HG02970 (cell line): Measurements from ENCODE around the gene NOL9.
"Not testable (repeated sequence)": the region's sequence is repeated elsewhere in the genome, so short reads cannot be mapped to it uniquely, and the experiment has no call there.

Experiments used
- ATAC-seq: cut with Tn5 transposase; IDR thresholded peaks from one replicate; pipeline ENCODE4 v1.9.1; 2021; ENCODE audit warnings: mild to moderate bottlenecking, moderate library complexity, moderate number of reproducible peaks; ENCODE audit not compliant: unreplicated experiment, low FRiP score

Gene NOL9

GRCh38 chr1:6554031-6554906 lies at the start of gene NOL9:
Gene NOL9 (minus strand): TSS chr1:6554513. CDS start chr1:6554502, 11 bp downstream.
- ATAC-seq = peak; percentile 95

- peak; percentile 3 for ATAC-seq
Measured at GRCh38 chr1:6603238-6603914, 49.1 kb upstream of the NOL9 start.

- ATAC-seq = peak; percentile 57
Measured at GRCh38 chr1:6602669-6603237, 48.4 kb upstream of the NOL9 start, which contains the start of gene KLHL21. Gene KLHL21 (minus strand): TSS chr1:6602869. CDS start chr1:6602817, 52 bp downstream.

- ATAC-seq = peak; percentile 8
Measured at GRCh38 chr1:6601923-6602668, 47.8 kb upstream of the NOL9 start.

- ATAC-seq = no peak
Measured at GRCh38 chr1:6601049-6601922, 47.0 kb upstream of the NOL9 start.

- ATAC-seq = no peak
Measured at GRCh38 chr1:6600410-6601048, 46.2 kb upstream of the NOL9 start.

GRCh38 chr1:6599991-6600390 lies 45.7 kb upstream of the NOL9 start:
- not testable (repeated sequence) for ATAC-seq

- ATAC-seq = no peak
Measured at GRCh38 chr1:6599141-6599975, 45.0 kb upstream of the NOL9 start.

- no peak for ATAC-seq
Measured at GRCh38 chr1:6597777-6598131, 43.4 kb upstream of the NOL9 start.

GRCh38 chr1:6596886-6597776 lies 42.8 kb upstream of the NOL9 start:
- no peak for ATAC-seq

- no peak for ATAC-seq
Measured at GRCh38 chr1:6596351-6596750, 42.0 kb upstream of the NOL9 start.

- no peak for ATAC-seq
Measured at GRCh38 chr1:6594977-6595740, 40.8 kb upstream of the NOL9 start.

GRCh38 chr1:6593810-6594209 lies 39.5 kb upstream of the NOL9 start:
- ATAC-seq = no peak

- no peak for ATAC-seq
Measured at GRCh38 chr1:6592865-6593593, 38.7 kb upstream of the NOL9 start.

- no peak for ATAC-seq
Measured at GRCh38 chr1:6592441-6592840, 38.1 kb upstream of the NOL9 start.

GRCh38 chr1:6591644-6592043 lies 37.3 kb upstream of the NOL9 start:
- no peak for ATAC-seq
